ENCODE results near the gene LPAR2.
"Not testable (repeated sequence)": the region's sequence is repeated elsewhere in the genome, so short reads cannot be mapped to it uniquely, and the experiment has no call there.

LPAR2 gene

DNA sequence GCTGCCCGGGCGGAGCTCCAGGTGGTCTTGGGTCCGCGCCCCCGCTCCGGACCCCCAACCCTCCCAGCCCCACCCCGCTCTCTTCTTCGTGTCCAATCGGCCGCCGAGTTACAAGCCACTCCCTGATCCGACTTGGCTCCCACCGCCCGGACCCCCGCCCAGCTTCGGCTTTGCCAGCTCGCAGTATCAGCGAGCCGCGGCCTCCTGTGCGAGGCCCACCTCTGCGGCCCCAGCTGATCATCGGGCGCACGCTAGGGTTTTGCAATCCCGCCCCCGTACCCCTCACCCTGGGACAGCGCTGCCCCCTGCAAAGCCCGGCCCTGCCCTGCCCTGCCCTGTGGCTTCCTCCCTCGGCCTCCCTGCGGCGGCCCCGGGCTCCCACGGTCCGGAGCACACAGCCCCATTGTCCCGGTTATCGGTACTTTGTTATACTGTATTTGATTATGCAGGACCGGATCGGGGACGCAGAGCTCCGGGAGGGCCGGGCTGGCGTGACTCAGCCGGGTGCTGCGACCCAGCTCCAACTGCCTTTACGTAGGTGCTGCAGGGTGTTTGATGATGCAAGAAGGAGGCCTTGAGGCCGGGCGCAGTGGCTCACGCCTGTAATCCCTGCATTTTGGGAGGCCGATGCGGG, 598 bp upstream of the LPAR2 start:
- peak; percentile 77 for DNase-seq

DNA sequence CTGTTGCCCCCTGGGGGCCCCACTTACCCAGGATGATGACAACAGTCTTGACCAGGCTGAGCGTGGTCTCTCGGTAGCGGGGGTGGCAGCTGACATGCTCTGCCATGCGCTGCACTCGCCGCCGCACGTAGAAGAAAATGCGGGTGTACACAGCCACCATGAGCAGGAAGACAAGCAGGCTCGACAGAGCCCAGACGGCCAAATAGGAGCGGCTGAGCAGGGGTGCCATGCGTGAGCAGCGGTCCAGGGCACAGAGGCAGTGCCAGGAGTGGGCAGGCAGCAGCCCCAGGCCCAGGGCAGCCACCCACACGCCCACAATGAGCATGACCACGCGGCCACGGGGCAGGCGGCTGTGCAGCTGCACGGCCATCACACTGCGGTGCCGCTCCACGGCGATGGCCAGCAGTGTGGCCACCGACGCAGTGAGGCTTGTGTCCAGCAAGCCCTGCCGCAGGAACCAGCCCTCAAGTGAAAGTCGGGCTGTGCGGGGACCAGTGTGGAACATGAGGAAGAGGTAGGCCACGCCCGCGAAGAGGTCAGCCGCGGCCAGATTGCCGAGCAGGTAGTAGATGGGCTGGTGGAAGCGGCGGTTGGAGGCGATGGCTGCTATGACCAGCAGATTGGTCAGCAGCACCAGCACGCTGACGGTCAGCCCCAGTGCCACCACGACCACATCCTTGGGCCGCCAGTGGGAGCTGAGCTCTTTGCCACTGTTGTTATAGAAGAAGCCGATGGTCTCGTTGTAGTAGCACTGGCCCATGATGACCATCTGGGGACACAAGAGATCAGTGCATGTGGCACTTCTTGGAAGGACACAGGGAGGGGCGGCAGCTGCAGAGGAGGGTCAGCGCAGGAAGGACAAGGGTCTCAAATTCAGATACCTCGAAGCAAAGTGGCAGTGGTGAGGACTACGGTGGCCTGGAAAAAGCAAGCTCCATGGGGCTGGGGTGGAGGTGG, 1.2 kb downstream of the LPAR2 start:
- DNase-seq, result no peak

DNA sequence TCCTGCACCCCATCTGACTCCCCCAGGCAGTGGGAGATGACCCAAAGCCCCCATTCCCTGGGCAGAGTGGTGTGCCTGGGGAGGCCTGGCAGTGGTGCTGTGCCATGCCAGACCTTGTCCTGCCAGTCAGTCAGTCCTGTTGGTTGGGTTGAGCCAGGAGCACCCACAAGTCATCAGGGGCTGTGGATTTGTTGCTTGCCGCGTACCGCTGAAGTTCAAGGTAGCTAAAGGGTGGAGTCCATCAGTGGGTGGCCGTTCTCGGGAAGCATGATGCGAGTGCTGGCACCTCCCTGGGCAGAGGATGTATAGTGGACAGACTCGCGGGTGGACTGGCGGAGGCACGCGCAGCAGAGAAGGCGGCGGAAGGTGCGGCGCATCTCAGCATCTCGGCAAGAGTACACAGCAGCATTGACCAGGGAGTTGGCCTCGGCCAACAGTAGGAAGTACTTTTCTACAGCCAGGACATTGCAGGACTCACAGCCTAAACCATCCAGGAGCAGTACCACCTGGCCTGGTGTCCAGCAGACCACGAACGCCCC, 3.9 kb downstream of the LPAR2 start:
- DNase-seq, result no peak

DNA sequence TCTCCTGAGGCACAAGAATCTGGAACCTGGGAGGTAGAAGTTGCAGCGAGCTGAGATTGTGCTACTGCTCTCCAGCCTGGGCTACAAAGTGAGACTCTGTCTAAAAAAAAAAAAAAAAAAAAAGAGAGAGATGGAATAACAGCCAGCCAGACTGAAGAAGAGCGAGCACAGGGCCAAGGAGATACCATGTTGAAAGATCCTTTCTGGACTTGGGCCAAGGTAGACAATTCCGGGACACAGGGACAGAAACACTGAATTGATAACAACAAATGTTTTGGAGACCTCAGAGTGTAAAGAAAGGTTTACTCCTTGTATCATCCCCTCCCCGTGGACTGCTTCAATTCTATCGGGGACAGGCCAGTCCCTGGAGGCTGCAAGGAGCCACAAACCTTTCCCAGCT, 4.6 kb downstream of the LPAR2 start:
- DNase-seq, result no peak

DNA sequence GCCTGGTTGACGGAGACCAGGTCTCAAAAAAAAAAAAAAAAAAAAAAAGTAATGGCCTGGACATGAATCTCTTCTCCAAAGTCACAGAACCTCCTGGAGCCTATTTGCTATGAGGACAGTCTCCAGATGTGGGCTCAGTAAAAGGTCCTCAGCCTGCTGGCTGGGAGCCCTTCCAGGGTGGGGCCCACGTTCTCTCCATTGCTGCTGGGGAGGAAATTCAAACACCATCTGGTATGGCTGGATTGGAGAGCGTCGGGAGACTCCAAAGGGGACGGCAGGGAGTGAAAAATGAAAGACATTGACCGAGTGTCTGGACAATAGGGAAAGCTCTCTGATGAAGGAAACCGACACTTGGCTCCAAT, 8.2 kb downstream of the LPAR2 start:
- no peak for DNase-seq

DNA sequence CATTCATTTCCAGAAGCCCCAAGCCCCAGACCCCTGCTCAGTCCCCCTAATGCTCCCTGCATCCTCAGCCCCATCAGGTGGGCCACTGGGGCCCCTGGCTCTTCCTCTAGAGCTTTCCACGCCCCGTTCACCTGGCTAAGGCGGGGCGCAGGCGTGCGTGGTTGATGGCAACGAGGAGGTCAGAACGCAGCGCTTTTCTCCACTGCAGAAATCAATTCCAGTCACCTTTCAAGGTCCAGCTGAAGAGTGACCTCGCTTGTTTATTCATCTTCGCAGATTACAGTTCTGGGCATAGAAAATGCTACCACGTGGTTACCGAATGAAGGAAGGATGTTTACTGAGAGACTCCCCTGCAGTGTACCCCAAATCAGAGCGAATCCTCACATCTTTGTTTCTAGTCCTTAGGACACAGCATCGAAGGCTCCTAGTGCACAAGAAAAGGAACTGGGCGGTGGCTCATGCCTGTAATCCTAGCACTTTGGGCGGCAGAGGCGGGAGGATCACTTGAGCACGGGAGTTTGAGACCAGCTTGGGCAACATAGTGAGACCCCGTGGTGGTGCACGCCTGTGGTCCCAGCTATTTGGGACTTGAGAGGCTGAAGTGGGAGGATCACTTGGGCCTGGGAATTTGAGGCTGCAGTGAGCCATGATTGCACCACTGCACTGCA, 8.7 kb downstream of the LPAR2 start:
- DNase-seq, result no peak

DNA sequence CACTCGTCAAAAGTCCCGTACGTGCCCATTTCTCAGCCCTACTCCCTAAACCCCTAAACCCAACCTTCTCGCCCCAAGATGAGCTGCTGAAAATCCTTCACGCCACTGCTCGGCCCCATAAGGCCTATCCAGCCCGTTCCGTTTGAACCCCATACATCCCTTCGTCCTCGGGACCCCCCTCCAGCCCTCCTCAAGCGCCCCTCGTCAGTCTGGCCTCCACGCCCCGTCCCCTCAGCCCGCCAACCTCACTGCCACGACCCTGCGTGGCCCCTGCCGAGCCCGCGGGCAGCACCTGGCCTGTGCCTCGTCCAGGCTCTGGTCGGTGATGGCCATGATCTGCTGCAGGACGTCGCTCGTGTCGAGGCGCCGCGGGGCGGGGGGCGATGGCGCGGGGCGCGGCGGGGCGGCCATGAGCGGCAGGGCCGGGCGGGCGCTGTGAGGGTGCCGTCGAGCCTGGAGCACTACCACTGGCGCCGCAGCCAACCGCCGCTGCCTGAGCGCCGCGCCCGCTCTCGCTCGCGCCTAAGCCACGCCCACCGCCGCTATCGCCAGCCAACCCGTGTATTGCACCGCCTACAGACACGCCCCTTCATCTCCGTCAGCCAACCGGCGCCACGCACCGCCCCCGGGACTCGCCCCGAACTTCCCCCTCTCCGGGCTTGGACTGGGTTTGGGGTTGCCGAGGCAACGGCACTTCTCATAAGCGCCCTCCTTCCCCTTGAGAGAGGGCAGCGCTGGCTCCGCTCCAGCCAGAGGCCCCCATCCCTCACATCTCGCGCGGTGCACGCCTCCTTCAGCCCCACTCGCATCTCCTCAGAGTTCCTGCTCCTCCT, 9.6 kb downstream of the LPAR2 start, which contains the start of gene PBX4:
PBX4 (minus strand) TSS at position 469 of the 833 bp plus-strand sequence; CDS start at position 411, 58 bp downstream.
- peak; percentile 95 for DNase-seq

DNA sequence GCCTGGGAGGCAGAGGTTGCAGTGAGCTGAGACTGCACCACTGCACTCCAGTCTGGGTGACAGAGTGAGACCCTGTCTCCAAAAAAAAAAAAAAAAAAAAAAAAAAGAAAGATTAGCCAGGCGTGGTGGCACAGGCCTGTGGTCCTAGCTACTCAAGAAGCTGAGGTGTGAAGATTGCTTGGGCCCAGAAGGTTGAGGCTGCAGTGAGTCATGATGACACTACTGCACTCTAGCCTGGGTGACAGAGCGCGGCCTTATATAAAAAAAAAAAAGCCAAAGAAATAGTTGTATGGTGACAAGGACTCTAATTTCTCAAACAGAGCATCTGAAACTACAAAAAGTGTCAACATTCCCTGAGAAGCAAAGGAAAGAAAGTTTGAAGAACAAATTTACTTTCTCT, 12.9 kb downstream of the LPAR2 start:
- no peak for DNase-seq

DNA sequence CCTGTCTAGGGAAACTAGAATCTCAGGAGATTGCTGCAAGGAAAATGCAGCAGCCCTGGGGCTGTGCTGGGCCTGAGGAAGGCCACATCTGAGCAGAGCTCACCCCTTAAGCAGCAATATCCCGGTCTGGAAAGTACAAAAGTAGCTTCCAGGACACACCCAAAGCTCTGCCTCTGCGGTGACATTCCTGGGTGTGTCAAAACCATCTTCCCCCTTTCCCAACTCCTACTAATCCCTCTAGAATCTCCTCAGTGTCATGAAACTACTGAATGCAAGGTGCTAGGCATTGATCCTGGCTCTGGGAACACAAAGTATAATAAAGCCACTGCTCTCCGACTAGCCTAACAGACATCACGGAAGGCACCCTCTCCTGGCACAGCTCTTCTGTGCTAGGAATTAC, 14.5 kb downstream of the LPAR2 start:
- no peak for DNase-seq

DNA sequence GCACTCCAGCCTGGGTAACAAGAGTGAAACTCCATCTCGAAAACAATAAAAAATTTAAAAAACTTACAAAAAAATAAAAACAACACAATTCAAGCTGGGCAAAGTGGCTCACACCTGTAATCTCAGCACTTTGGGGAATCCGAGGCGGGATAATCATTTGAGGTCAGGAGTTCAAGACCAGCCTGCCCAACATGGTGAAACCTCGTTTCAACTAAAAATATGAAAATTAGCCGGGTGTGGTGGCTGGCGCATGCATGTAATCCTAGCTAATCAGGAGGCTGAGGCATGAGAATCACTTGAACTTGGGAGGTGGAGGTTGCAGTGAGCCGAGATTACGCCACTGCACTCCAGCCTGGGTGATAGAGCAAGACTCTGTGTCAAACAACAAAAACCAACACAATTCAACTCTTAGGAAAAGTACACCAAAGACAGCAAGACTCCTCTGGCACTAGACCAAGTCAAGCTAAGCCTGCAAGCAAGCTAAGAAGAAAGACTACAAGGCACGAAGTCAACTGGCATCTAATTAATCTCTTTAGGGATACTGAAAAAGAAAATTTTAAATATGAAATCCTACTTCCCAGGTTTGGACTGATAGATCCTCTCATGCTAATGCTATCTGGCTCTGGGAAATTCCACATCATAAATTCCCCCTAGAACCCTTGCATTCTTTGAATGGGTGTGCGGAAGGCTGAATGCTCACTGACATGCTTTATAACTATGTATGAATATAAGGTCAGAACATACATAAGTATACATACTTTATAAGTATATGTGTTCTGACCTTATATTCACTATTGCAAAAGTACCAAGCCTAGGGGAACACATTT, 17.4 kb downstream of the LPAR2 start:
- DNase-seq, result no peak

DNA sequence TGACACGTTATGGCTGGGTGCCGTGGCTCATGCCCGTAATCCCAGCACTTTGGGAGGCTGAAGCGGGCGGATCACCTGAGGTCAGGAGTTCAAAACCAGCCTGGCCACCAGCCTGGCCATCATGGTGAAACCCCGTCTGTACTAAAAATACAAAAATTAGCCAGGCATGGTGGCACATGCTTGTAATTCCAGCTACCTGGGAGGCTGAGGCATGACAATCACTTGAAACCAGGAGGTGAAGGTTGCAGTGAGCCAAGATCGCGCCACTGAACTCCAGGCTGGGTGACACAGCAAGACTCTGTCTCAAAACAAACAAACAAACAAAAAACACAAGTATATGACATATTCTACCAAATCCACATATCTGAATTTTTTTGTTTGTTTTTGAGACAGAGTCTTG, 21.3 kb downstream of the LPAR2 start:
- not testable (repeated sequence) for DNase-seq

DNA sequence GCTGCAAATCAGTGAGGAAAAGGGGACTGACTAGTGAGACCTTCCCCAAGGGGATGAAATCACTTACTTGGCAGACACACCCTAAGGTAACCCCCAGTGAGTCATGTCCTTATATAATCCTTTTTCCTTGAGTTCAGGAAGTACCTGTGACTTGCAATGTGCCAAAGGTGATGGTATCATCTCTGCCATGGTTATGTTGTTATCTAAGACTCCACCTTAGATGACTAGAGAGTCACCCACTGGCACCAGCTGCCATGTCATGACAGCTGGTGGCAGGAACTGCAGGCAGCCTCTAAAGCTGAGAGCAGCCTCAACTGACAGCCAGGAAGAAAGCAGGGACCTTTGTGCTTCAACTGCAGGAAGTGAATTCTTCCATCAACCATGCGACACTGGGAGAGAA, 22.0 kb downstream of the LPAR2 start:
- no peak for DNase-seq

DNA sequence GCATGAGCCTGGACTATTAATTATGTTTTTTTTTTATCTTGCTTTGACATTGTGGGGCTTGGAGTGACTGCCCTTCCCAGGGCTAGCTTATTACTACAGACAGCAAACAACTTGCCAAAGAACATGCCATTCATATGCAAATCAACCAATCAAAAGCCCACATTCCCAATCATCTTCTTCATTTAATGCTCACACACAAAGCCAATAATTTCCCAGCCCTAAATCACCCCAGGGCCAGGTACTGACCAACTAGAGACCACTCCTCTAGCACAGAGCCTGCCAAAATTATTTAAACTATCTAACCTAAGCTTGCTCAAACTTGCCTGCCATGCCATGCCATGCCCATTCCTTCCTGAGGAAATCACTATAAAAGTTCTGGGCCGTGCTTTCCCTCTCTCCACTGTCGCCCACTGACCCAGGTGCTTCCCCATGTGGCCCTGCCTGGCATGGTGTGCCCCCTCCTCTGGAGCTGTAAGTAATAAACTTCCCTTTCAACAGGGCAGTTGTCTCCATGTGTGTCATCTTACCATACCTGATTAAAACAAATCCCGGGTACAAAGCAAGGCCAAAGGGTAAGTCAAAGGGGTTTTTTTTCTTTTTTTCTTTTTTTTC, 25.2 kb downstream of the LPAR2 start:
- DNase-seq, result no peak

DNA sequence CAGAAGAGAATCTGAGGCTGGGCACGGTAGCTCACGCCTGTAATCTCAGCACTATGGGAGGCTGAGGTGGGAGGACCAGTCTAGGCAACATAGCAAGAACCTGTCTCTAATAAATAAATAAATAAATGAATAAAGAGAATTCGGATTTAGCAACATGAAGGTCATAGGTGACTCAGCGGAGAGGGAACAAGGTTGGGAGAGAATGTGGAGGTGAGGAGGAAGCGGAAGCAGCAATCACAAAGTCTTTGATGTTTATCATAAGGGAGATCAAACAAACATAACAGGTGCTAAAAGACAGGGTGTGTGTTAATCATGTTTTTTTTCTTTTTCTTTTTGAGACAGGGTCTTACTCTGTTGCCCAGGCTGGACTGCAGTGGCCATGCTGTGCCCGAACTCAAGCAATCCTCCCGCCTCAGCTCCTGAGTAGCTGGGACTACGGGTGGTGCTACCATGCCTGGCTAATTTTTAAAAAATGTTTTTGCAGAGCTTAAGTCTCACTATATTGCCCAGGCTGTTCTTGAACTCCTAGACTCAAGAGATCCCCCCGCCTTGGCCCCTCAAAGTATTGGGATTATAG, 25.8 kb downstream of the LPAR2 start:
- no peak for DNase-seq

DNA sequence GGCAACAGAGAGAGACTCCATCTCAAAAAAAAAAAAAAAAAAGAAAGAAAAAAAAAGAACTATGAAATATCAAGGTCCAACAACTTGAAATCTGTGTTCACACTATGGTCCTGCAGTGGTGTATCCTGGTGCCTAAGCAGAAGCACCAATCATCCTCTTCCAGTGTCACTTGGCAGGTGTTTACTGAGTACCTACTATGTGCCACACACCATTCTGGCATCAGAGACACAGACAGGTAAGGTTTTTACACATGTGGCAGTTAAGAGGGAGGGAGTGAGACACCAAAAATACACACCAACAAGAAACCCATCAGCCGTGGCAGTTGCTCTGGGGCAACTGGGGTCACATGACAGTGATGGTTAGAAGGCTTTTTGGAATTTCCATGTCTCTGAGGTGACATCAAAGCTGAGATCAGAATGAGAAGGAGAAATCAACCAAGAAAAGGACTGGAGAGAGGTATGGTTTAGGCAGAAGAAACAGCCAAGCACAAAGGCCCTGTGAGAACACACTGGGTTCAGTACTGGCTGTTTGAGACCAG, 27.2 kb downstream of the LPAR2 start:
- DNase-seq, result no peak

DNA sequence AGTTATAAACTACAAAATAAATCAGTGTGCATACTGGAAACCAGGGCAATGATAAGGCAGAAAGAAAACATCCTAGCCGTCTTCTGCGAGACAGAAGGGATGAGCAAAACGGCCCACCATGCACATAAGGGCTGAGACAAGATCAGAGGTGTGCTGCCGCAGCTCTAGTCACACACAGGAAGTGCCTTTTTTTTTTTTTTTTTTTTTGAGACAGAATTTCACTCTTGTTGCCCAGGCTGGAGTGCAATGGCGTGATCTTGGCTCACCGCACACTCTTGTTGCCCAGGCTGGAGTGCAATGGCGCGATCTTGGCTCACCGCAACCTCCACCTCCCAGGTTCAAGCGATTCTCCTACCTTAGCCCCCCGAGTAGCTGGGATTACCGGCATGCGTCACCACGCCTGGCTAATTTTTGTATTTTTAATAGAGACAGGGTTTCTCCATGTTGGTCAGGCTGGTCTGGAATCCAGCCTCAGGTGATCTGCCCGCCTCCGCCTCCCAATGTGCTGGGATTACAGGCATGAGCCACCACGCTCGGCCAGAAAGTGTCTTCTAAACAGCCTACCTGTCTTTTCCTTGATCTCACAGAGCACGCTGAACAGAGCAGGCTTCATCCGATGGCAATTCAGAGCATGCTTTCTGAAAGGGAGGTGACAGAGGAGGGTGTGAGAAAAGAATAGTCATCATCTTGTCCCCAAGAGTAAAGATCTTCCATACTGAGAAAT, 29.1 kb downstream of the LPAR2 start:
- DNase-seq, result not testable (repeated sequence)

DNA sequence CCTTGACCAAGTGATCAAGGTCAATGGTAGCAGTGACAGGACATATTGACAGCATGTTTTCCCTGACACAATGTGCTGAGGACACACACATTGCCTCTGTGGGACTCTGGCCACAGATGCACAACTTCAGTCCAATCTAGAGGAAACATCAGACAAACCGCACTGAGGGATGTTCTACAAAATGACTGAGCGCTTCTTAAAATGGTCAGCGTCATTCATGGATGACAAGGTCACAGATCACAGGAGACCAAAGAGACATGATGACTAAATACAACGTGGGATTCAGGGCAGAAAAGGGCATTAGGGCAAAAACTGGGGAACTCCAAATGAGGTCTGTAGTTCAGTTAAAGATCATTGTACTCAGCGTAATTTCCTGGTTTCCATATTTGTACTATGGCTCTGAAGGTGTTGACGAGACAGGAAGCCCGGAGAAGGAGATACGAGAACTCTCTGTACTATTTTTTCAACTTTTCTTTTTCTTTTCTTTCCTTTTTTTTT, 30.2 kb downstream of the LPAR2 start:
- DNase-seq, result no peak

DNA sequence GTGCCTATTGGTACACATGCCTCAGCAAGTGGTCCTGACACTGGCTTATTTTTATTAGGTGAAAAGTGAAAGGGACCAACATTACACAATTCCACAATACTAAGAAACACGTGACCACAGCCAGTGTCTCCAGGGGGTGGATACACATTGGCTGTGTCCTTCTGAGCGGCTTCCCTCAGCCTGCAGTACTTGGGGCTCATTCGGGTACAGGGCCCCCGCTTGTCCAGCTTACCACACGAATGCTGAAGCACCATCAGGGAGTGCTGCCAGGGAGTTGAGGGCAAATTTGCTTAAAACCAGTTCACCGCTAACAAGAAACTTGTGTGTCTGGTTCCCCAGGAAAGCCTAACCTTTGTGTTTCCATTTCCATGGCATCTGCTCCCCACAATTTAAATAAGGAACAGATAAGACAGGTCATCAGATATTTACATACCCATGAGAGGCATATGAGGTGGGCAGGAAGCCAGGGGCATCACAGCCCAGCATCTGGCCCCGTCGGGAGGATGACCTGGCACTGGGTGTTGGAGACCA, 32.8 kb downstream of the LPAR2 start:
- no peak for DNase-seq

DNA sequence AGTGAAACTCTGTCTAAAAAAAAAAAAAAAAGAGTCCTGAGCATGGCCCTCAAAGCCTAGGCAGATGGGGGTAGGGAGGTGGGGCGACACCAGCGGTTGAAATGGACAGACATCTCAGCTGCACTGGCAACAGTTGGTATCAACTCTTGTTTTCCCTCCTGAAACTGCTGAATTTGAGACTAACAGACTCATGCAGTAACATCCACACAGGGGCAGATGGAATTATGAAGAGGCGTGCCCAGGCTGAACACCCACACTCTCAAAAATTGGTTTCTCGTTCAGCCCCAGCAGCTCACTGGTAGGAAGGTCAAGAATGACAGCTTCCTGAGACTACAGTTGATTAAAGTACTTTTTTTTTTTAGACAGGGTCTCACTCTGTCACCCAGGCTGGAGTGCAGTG, 33.6 kb downstream of the LPAR2 start:
- DNase-seq, result no peak

Data from DMS79 (cell line).